GM21786 (cell line): ENCODE data around the gene DNAJC15.
"Not testable (repeated sequence)": the region's sequence is repeated elsewhere in the genome, so short reads cannot be mapped to it uniquely, and the experiment has no call there.

Source experiments
- ATAC-seq: cut with Tn5 transposase; IDR thresholded peaks from one replicate; pipeline ENCODE4 v1.9.1; 2021; ENCODE audit not compliant: unreplicated experiment

Gene DNAJC15

DNA sequence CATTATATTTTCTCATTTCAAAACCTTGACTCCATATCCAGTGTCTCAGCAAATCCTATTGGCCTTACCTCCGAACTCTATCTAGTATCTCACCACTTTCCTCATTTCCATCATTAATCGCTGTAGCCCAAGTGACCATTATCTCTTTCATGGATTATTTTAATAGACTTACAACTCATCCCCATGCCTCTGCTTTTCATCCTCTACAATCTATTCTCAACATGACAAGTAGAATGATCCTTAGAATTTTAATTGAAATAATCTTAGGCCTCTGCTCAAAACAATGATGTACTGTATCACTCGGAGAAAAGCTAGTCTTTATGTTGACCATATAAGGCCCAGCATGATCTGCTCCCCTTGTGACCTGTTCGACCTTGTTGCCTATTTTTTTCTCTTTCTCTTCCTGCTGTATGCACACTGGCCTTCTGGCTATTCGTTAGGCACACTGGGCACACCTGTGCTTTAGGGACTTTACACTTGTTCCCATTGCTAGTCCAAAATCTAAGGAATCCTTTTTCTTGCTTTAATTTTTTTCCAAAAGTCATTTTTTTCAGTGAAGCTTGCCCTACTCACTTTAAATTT lies 21.4 kb downstream of the DNAJC15 start:
- ATAC-seq, result no peak

DNA sequence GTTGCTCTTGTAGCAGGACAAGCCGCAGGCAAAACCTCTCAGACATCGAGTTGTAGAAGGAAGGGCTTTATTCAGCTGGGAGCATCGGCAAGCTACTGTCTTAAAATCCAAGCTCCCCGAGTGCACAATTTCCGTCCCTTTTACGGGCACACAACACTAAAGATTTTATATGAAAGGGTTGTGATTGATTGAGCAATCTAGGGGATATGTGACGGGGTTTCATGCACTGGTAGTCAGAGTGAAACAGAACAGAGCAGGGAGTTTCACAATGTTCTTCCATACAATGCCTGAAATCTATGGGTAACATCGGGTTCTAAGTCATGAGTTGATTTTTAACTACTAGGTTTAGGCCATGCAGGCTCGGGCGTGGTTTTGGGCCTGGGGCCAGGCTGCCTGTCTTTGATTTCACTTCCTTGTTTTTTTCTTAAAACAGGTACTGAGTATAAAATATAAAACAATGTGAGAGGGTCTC lies 22.0 kb downstream of the DNAJC15 start:
- ATAC-seq, result not testable (repeated sequence)

DNA sequence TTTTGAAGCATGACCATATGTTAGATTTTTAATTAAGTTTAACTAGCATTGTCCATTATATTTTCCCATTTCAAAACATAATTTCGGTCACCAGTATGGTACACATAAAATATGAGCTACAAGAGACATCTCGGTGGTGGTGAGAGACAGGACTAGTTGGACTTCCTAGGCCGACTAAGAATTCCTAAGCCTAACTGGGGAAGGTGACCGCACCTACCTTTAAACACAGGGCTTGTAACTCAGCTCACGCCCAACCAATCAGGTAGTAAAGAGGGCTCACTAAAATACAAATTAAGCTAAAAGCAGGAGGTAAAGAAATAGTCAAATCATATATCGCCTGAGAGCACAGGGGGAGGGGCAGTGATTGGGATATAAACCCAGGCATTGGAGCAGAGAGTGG lies 22.9 kb downstream of the DNAJC15 start:
- ATAC-seq, result no peak

DNA sequence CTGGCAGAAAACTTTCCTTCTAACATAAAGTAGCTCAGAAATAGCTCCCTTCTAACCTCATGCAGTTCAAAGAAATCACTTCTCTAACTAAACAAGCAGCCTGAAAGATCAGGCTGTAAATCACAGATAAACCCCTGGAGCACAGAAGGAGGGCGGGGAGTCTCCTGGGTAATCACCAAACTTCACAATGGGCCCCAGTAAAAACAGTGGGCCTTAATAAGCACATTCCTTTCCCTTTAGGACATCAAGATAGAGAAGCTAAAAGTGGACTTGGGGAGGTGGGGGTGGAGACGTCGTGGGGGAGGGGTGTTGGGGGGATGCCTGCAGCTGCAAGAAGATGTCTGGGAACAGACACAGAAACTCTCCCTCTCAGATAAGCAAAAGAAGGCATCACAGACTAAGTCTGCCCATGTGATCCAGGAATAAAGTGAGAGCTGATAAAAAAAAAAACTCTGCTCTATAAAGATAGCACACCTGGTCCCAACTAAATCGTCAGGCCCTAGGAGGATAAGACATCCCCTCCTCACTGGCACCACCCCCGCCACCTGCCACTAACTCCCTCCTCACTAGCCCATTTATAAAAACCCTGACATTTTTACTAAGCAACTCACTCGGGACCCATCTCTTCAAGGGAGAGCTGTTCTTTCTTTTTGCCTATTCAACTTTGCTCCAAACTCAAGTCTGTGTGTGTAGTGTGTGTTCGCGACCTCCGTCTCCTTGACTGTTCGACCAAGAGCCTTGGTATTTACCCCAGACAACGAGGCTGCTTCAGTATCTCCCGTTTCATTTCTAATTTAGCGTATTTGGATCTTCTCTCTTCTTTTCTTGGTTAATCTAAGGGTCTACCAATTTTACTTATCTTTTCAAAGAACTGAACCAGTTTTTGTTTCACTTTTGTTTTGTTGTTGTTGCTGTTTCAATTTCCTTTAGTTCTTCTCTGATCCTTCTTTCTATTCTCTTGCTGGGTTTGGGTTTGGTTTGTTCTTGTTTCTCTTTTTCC lies 31.7 kb downstream of the DNAJC15 start:
- ATAC-seq, result no peak

- ATAC-seq, result no peak
These were observed 34.4 kb downstream of the DNAJC15 start for GRCh38 chr13:43057653-43058317.

DNA sequence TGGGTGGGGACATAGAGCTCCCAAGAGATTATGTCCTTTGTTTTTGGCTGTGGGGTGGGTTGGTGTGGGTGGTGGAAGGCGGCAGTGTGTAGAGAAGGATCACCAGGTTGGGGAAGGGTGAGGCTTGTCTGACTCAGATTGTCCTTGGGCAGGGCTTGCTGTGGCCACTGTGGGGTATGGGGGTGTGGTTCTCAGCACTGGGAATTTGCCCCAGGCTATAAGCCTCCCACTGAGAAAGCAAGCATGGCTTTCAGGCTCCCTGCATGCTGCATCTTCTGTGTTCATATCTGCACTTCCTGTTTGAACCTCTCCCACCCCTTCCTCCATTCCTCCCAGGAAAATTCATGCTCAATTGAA lies 34.9 kb downstream of the DNAJC15 start:
- no peak for ATAC-seq

DNA sequence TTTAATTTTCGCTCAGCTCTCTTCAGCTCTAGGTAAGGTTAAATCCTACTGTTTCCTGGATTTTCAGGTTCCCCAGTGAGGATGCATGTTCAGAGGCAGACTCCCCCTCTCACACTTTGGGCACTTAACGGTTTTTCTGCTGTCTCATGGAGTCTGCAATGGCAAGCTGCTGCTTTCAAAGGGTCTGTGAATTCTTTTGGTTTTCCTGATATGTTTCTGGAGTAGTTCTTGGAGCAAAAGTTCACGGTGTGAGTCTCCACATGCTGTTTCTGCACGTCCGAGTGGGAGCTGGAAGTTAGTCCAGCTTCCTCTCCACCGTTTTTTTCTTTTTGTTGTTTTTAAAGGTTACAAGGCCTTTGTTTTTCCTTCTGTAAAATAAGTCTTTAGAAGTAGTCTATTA lies 35.4 kb downstream of the DNAJC15 start:
- no peak for ATAC-seq

- ATAC-seq, result not testable (repeated sequence)
These were observed 36.4 kb downstream of the DNAJC15 start for GRCh38 chr13:43059779-43060178.

- ATAC-seq, result not testable (repeated sequence)
These were observed 37.4 kb downstream of the DNAJC15 start for GRCh38 chr13:43060806-43061205.

GRCh38 chr13:43061496-43062280 lies 38.3 kb downstream of the DNAJC15 start:
- ATAC-seq, result no peak

DNA sequence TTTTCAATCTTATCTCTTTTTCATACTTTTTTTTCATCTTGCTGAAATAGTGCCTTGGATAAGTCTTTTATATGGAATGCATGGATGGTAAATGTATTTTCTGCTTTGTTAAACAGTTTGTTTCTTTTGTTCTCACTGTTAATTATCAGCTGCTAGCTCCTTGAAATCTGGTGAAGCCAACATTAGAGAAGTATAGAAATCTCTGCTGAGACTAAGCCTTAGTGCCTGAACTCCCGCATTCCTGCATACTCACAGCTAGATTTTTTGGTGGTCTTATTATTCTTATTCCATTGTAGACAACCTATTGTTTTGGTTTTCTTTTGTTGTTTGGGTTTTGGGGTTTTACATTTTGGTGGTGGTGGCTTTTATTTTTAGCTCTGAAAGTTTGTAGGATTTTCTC lies 48.4 kb downstream of the DNAJC15 start:
- no peak for ATAC-seq

DNA sequence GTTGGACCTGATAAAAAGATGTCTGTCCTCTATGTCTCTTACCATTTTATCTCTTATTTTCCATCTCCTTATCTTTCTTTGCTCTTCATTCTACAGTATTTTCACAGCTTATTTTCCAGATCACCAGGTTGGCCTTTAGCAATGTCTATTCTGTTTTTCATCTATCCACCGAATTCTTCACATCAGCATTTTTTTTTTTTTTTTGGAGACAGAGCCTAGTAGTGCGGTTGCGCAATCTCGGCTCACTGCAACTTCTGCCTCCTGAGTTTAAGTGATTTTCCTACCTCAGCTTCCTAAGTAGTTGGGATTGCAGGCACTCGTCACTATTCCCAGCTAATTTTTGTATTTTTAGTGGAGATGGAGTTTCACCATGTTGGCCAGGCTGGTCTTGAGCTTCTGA lies 49.0 kb downstream of the DNAJC15 start:
- no peak for ATAC-seq

DNA sequence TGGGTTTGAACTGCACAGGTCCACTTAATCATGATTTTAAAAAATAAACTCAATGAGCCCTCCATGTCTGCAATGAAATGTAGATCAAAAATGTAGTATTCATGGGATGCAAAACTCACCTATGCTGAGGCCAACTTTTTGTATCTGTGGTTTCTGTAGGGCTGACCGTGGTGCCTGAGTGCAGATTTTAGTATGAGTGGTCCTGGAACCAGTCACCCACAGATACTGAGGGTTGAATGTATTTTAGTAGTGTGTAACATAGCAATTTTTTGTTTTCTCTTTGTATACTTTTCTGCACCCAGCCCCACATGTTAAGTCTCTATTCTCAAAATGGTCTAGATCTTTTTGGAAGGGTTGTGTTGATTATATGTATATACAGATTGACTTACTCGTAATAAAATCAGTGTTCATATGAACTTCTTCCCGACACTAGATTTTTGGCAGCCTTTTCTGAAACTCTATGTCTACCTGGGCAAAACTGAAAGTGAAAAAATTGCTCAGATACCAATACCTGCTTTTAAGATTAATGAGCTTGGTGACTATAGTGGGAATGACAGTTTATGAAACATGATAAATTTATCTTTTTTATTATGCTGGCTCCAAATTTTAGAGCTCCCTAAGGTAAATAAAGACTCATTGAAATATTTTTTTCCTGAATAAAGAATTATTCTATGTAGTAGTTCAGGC lies 51.6 kb downstream of the DNAJC15 start:
- peak; percentile 72 for ATAC-seq

GRCh38 chr13:43075511-43075902 lies 52.1 kb downstream of the DNAJC15 start:
- ATAC-seq, result peak; percentile 18

DNA sequence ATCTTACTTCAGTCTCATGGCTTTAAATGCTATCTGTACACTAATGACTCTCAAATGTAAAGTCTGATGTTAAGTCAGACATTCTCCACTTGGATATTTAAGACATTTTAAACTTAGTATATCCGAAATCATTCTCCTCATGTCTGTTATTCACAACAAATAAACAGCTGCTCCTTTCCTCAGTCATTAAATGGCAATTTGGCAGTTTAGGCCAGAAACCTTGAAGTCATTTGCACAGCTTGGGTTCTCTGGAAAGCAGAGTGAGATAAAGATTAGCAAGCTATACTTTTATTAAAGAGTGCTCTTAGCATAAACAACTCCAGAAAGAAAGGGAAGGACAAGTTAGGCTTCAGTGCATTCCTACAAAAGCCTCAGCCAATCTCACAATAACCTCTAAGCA lies 53.7 kb downstream of the DNAJC15 start:
- ATAC-seq, result no peak

DNA sequence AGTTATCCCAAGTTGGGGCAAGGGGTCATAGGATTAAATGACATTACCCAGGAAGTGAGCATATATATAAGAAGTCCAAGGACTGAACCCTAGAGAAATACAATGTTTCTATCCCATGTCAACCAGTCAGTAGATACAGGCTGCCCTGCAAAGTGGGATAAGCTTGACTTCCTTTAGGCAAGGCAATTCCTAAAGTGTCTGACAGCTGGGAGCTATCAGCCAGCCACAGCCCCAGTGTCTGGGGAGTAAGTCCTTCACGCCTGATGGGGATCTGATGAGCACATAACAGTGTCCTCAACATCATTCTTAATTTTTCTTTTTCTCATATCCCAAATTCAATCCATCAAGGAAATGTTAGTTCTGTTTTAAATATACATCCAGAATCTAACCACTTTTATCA lies 54.1 kb downstream of the DNAJC15 start:
- no peak for ATAC-seq

GRCh38 chr13:43077906-43078305 lies 54.5 kb downstream of the DNAJC15 start:
- no peak for ATAC-seq

- no peak for ATAC-seq
These were observed 55.0 kb downstream of the DNAJC15 start for GRCh38 chr13:43078399-43078798.

- no peak for ATAC-seq
These were observed 56.1 kb downstream of the DNAJC15 start for GRCh38 chr13:43079392-43079931.

GRCh38 chr13:43080199-43080598 lies 56.8 kb downstream of the DNAJC15 start:
- ATAC-seq, result no peak
